Activated naive CD4-positive, alpha-beta T cell treated with anti-CD3 and anti-CD28 coated beads, Interleukin-2, amount 50 U/mL, for 16 hours (primary cell): ENCODE data around the gene PCNT.

Source experiments
- DNase-seq: peaks from one replicate; pipeline ENCODE4 v3.0.0-alpha.2; 2020

The PCNT gene

GRCh38 chr21:46323710-46324389 lies at the start of gene PCNT, which contains the start of gene C21orf58:
TSS of gene PCNT (plus strand) at chr21:46324156. CDS start at chr21:46324229, 73 bp downstream.
TSS of gene C21orf58 (minus strand) at chr21:46323870. CDS start at chr21:46322738, 1,132 bp downstream.
- peak; percentile 98 for DNase-seq

- no peak for DNase-seq
Observed at GRCh38 chr21:46274797-46275390, 49.1 kb upstream of the PCNT start.

- DNase-seq = no peak
Observed at GRCh38 chr21:46284077-46284644, 39.8 kb upstream of the PCNT start.

- no peak for DNase-seq
Observed at GRCh38 chr21:46284733-46285132, 39.2 kb upstream of the PCNT start.

- no peak for DNase-seq
Observed at GRCh38 chr21:46285206-46285661, 38.7 kb upstream of the PCNT start, which contains the start of gene MCM3AP. TSS of gene MCM3AP (minus strand) at chr21:46285611. CDS start at chr21:46285286, 325 bp downstream.

GRCh38 chr21:46285761-46286647 lies 38.0 kb upstream of the PCNT start, which contains the start of gene YBEY:
TSS of gene YBEY (plus strand) at chr21:46286342. CDS start at chr21:46286914, 572 bp downstream.
- peak; percentile 89 for DNase-seq

GRCh38 chr21:46286648-46287002 lies 37.3 kb upstream of the PCNT start:
- DNase-seq = no peak

- no peak for DNase-seq
Observed at GRCh38 chr21:46287541-46287940, 36.4 kb upstream of the PCNT start.

GRCh38 chr21:46289655-46290179 lies 34.2 kb upstream of the PCNT start:
- DNase-seq = no peak

- no peak for DNase-seq
Observed at GRCh38 chr21:46291561-46291960, 32.4 kb upstream of the PCNT start.

- DNase-seq = no peak
Observed at GRCh38 chr21:46294647-46295176, 29.2 kb upstream of the PCNT start.

GRCh38 chr21:46295177-46295770 lies 28.7 kb upstream of the PCNT start:
- DNase-seq = no peak

- peak; percentile 59 for DNase-seq
Observed at GRCh38 chr21:46295996-46296752, 27.8 kb upstream of the PCNT start.

GRCh38 chr21:46297338-46298271 lies 26.4 kb upstream of the PCNT start:
- DNase-seq = no peak

- no peak for DNase-seq
Observed at GRCh38 chr21:46299167-46299566, 24.8 kb upstream of the PCNT start.

- DNase-seq = no peak
Observed at GRCh38 chr21:46301759-46302158, 22.2 kb upstream of the PCNT start.

- DNase-seq = no peak
Observed at GRCh38 chr21:46304437-46304836, 19.5 kb upstream of the PCNT start.

- no peak for DNase-seq
Observed at GRCh38 chr21:46304955-46305354, 19.0 kb upstream of the PCNT start.

GRCh38 chr21:46307625-46308024 lies 16.3 kb upstream of the PCNT start:
- DNase-seq = no peak

- no peak for DNase-seq
Observed at GRCh38 chr21:46308431-46308830, 15.5 kb upstream of the PCNT start.
